ENCODE measurements around the gene ADGRE3.

Gene ADGRE3

GRCh38 chr19:14694641-14695266 lies 20.1 kb upstream of the ADGRE3 start:
- no peak for DNase-seq
- Histone ChIP-seq H3K27ac (no peak overlapping the region), H3K27me3 (no peaks in the 10 kb centered on the region), H3K36me3 (peaks cover 55 to 67% (median 64%) of the 10 kb centered on the region in 3 donors), H3K9me3 (no peaks in the 10 kb centered on the region), H3K4me1 (peaks cover 0 to 11% (median 3%) of the 10 kb centered on the region in 4 donors), H3K4me3 (no peak overlapping the region)
- intact Hi-C loops (cut with DNase I; ENCODE audit: low total_unique reads) = no loop called here
- no peak for TF ChIP-seq CTCF (IDR thresholded peaks at IDR 0.05)

GRCh38 chr19:14689598-14690503 lies 15.2 kb upstream of the ADGRE3 start, which contains the start of gene ZNF333:
Gene ZNF333 (plus strand): TSS chr19:14690048. CDS start chr19:14693492, 3,444 bp downstream.
- H3K27me3 ChIP-seq = no peaks in the 10 kb centered on the region
- intact Hi-C loops (cut with DNase I; ENCODE audit: low total_unique reads) = no loop called here
- peak; percentile 96 to 97 for DNase-seq
- H3K4me3 ChIP-seq = peak within 1 kb of the TSS; percentile 64 to 94
- H3K4me1 ChIP-seq = peaks cover 0 to 18% (median 3%) of the 10 kb centered on the region in 4 donors
- H3K36me3 ChIP-seq = peaks cover 10 to 19% (median 16%) of the 10 kb centered on the region in 3 donors
- H3K27ac ChIP-seq = peak within 1 kb of the TSS; percentile 87 to 92
- no peaks in the 10 kb centered on the region for H3K9me3 ChIP-seq
- TF ChIP-seq CTCF (IDR thresholded peaks at IDR 0.05) = no peak

GRCh38 chr19:14686411-14686810 lies 11.8 kb upstream of the ADGRE3 start:
- Histone ChIP-seq H3K27ac (no peak overlapping the region), H3K4me3 (no peak overlapping the region), H3K9me3 (no peaks in the 10 kb centered on the region), H3K4me1 (peaks cover 0 to 18% (median 3%) of the 10 kb centered on the region in 4 donors), H3K36me3 (no peaks in the 10 kb centered on the region), H3K27me3 (peaks cover 0 to 11% of the 10 kb centered on the region in 2 donors)
- no peak for TF ChIP-seq CTCF (IDR thresholded peaks at IDR 0.05)
- intact Hi-C loops (cut with DNase I; ENCODE audit: low total_unique reads) = no loop called here
- DNase-seq = no peak

- peaks cover 0 to 11% of the 10 kb centered on the region in 2 donors for H3K27me3 ChIP-seq
- intact Hi-C loops (cut with DNase I; ENCODE audit: low total_unique reads) = loop anchor here (5.0 kb wide), 1 partner anchor 116 kb away; no protein-coding TSS in a partner anchor
- no peak overlapping the region for H3K27ac ChIP-seq
- no peaks in the 10 kb centered on the region for H3K4me1 ChIP-seq
- no peak for DNase-seq
- no peaks in the 10 kb centered on the region for H3K36me3 ChIP-seq
- no peak overlapping the region for H3K4me3 ChIP-seq
- TF ChIP-seq CTCF (IDR thresholded peaks at IDR 0.05) = no peak
- H3K9me3 ChIP-seq = no peaks in the 10 kb centered on the region
These were observed 8.8 kb upstream of the ADGRE3 start for GRCh38 chr19:14683439-14683838.

GRCh38 chr19:14682084-14682483 lies 7.4 kb upstream of the ADGRE3 start:
- H3K4me1 ChIP-seq = no peaks in the 10 kb centered on the region
- intact Hi-C loops (cut with DNase I; ENCODE audit: low total_unique reads) = loop anchor here (5.0 kb wide), 1 partner anchor 115 kb away; no protein-coding TSS in a partner anchor
- H3K9me3 ChIP-seq = no peaks in the 10 kb centered on the region
- no peak overlapping the region for H3K4me3 ChIP-seq
- H3K36me3 ChIP-seq = no peaks in the 10 kb centered on the region
- peaks cover 0 to 11% of the 10 kb centered on the region in 2 donors for H3K27me3 ChIP-seq
- no peak for DNase-seq
- H3K27ac ChIP-seq = no peak overlapping the region
- TF ChIP-seq CTCF (IDR thresholded peaks at IDR 0.05) = no peak
